HG03442 (cell line): ENCODE measurements around the gene NOL7.

ENCODE experiments used
- ATAC-seq: cut with Tn5 transposase; IDR thresholded peaks from one replicate; pipeline ENCODE4 v1.9.1; 2021; ENCODE audit warnings: mild to moderate bottlenecking, moderate library complexity; ENCODE audit not compliant: unreplicated experiment

Gene NOL7

GRCh38 chr6:13614926-13615791 is at the start of gene NOL7:
Gene NOL7, plus strand, starts transcription at chr6:13615335. Its CDS starts 24 bp downstream, at chr6:13615359.
- peak; percentile 87 for ATAC-seq

- ATAC-seq = no peak
These were observed 49.2 kb upstream of the NOL7 start for GRCh38 chr6:13565921-13566320.

- ATAC-seq = no peak
These were observed 48.6 kb upstream of the NOL7 start for GRCh38 chr6:13566500-13566899.

- no peak for ATAC-seq
These were observed 46.2 kb upstream of the NOL7 start for GRCh38 chr6:13568970-13569369.

GRCh38 chr6:13572240-13572639 is 42.9 kb upstream of the NOL7 start:
- ATAC-seq = no peak

GRCh38 chr6:13572951-13573654 is 42.0 kb upstream of the NOL7 start:
- no peak for ATAC-seq

- no peak for ATAC-seq
These were observed 41.4 kb upstream of the NOL7 start for GRCh38 chr6:13573669-13574110.

GRCh38 chr6:13574149-13574570 is 41.0 kb upstream of the NOL7 start:
- ATAC-seq = peak; percentile 77

- peak; percentile 53 for ATAC-seq
These were observed 40.4 kb upstream of the NOL7 start, which contains the start of gene SIRT5 for GRCh38 chr6:13574571-13575376. Gene SIRT5, plus strand, starts transcription at chr6:13574601. Its CDS starts 9,510 bp downstream, at chr6:13584111.

- no peak for ATAC-seq
These were observed 39.8 kb upstream of the NOL7 start for GRCh38 chr6:13575377-13575775.

- ATAC-seq = no peak
These were observed 39.1 kb upstream of the NOL7 start for GRCh38 chr6:13576017-13576416.

- ATAC-seq = no peak
These were observed 37.2 kb upstream of the NOL7 start for GRCh38 chr6:13577926-13578325.

GRCh38 chr6:13579911-13580310 is 35.2 kb upstream of the NOL7 start:
- ATAC-seq = no peak

GRCh38 chr6:13581700-13582229 is 33.4 kb upstream of the NOL7 start:
- ATAC-seq = no peak

- ATAC-seq = no peak
These were observed 28.3 kb upstream of the NOL7 start for GRCh38 chr6:13586603-13587542.

GRCh38 chr6:13589801-13590200 is 25.3 kb upstream of the NOL7 start:
- no peak for ATAC-seq

GRCh38 chr6:13590574-13591153 is 24.5 kb upstream of the NOL7 start:
- ATAC-seq = no peak

- ATAC-seq = no peak
These were observed 23.8 kb upstream of the NOL7 start for GRCh38 chr6:13591205-13591921.

- ATAC-seq = no peak
These were observed 22.0 kb upstream of the NOL7 start for GRCh38 chr6:13593103-13593502.
